Mammary epithelial cell (primary cell): ENCODE data around the gene HSF2BP.

Experiments used
- EZH2 ChIP-seq: IDR thresholded peaks from 2 replicates; pipeline ENCODE4 v1.6.1; 2012; ENCODE audit warnings: low read length, inconsistent platforms, borderline replicate concordance
- TF ChIP-seq, protein P1 (sequence below), 2 donors: IDR thresholded peaks in 1 of 2; conservative IDR thresholded peaks in 1 of 2; 2 replicates each; pipeline ENCODE4 v1.5.1; 2011 to 2012; ENCODE audit warnings: inconsistent platforms in 2 of 2, low read length in 2 of 2, mild to moderate bottlenecking in 2 of 2, control low read depth in 1 of 2, low read depth in 1 of 2; ENCODE audit not compliant: insufficient read depth in 1 of 2; ENCODE audit errors: extremely low read depth in 1 of 2

GRCh38 chr21:43605320-43606215 is 53.7 kb downstream of the HSF2BP start:
- TF ChIP-seq, protein P1, sequence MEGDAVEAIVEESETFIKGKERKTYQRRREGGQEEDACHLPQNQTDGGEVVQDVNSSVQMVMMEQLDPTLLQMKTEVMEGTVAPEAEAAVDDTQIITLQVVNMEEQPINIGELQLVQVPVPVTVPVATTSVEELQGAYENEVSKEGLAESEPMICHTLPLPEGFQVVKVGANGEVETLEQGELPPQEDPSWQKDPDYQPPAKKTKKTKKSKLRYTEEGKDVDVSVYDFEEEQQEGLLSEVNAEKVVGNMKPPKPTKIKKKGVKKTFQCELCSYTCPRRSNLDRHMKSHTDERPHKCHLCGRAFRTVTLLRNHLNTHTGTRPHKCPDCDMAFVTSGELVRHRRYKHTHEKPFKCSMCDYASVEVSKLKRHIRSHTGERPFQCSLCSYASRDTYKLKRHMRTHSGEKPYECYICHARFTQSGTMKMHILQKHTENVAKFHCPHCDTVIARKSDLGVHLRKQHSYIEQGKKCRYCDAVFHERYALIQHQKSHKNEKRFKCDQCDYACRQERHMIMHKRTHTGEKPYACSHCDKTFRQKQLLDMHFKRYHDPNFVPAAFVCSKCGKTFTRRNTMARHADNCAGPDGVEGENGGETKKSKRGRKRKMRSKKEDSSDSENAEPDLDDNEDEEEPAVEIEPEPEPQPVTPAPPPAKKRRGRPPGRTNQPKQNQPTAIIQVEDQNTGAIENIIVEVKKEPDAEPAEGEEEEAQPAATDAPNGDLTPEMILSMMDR (conservative IDR thresholded peaks at IDR 0.05 in 1 of 2, IDR thresholded peaks at IDR 0.05 in 1 of 2; ENCODE audit: extremely low read depth in 1 of 2, insufficient read depth in 1 of 2, low read depth in 1 of 2, low read length in 2 of 2): no peak
- no peak for TF ChIP-seq EZH2
